Neural cell (in vitro differentiated cells): Measurements from ENCODE around the gene FGF12. TPM values are rescaled to one million over a fixed set of nuclear protein-coding genes. Genes with fewer than 3 reads are reported as not detected.

ENCODE experiments used
- H2AFZ ChIP-seq: fragments of 200-600, 300-800 bp; sonication (generic), shearing (Covaris generic); 2 replicates; pipeline ENCODE4 v1.6.0; 2014; ENCODE audit warnings: low read depth, mild to moderate bottlenecking, antibody characterized with exemption, low read length, moderate library complexity
- H3F3A ChIP-seq: fragments of 200-600 bp; shearing (Covaris generic); 2 replicates; pipeline ENCODE4 v1.6.1; 2016; ENCODE audit warnings: mild to moderate bottlenecking, moderate library complexity, mixed read lengths, antibody characterized with exemption, low read length; ENCODE audit not compliant: insufficient read depth, poor library complexity, severe bottlenecking
- H3K27ac ChIP-seq: fragments of 200-600, 300-800 bp; sonication (generic), shearing (Covaris generic); 2 replicates; pipeline ENCODE4 v1.5.1; 2014; ENCODE audit warnings: mild to moderate bottlenecking, low read length, moderate library complexity
- H3K27me3 ChIP-seq: fragments of 300-800, 200-600 bp; sonication (generic), shearing (Covaris generic); 2 replicates; pipeline ENCODE4 v1.6.0; 2014; ENCODE audit warnings: mild to moderate bottlenecking, low read depth, low read length, moderate library complexity; ENCODE audit not compliant: insufficient read depth
- H3K36me3 ChIP-seq: fragments of 300-800, 200-600 bp; sonication (generic), shearing (Covaris generic); 2 replicates; pipeline ENCODE4 v1.5.1; 2014; ENCODE audit warnings: mild to moderate bottlenecking, antibody characterized with exemption, low read length, moderate library complexity; ENCODE audit not compliant: insufficient read depth
- H3K4me2 ChIP-seq: fragments of 300-800, 200-600 bp; sonication (generic), shearing (Covaris generic); 2 replicates; pipeline ENCODE4 v1.6.0; 2014; ENCODE audit warnings: mild to moderate bottlenecking, low read length
- H3K4me3 ChIP-seq: fragments of 300-800, 200-600 bp; sonication (generic), shearing (Covaris generic); 2 replicates; pipeline ENCODE4 v1.5.1; 2014; ENCODE audit warnings: mild to moderate bottlenecking, low read length, moderate library complexity
- H3K79me2 ChIP-seq: fragments of 200-600 bp; shearing (Covaris generic); replicated peaks from 2 replicates; pipeline ENCODE4 v1.6.0; 2014; ENCODE audit warnings: mild to moderate bottlenecking, low read length, moderate library complexity; ENCODE audit not compliant: insufficient read depth
- H3K9ac ChIP-seq: fragments of 300-800, 200-600 bp; sonication (generic), shearing (Covaris generic); 2 replicates; pipeline ENCODE4 v1.6.1; 2016; ENCODE audit warnings: mild to moderate bottlenecking, low read length, mixed read lengths
- H3K9me2 ChIP-seq: fragments of 200-600 bp; shearing (Covaris generic); 2 replicates; pipeline ENCODE4 v1.6.1; 2016; ENCODE audit warnings: mild to moderate bottlenecking, low read length, mixed read lengths; ENCODE audit not compliant: insufficient read depth
- H3K9me3 ChIP-seq: fragments of 200-600, 300-800 bp; sonication (generic), shearing (Covaris generic); 2 replicates; pipeline ENCODE4 v1.6.1; 2016; ENCODE audit warnings: mild to moderate bottlenecking, mixed run types, low read length, moderate library complexity, mixed read lengths
- H4K20me1 ChIP-seq: fragments of 200-600 bp; shearing (Covaris generic); 2 replicates; pipeline ENCODE4 v1.6.1; 2016; ENCODE audit warnings: mild to moderate bottlenecking, mixed run types; ENCODE audit not compliant: insufficient read depth
- CTCF ChIP-seq: fragments of 450-650 bp; IDR thresholded peaks from 2 replicates; pipeline ENCODE4 v1.5.1; 2014; ENCODE audit warnings: antibody characterized with exemption, mild to moderate bottlenecking, moderate library complexity; ENCODE audit not compliant: poor library complexity, severe bottlenecking
- EP300 ChIP-seq: fragments of 450-650 bp; conservative IDR thresholded peaks from 2 replicates; pipeline ENCODE4 v1.6.1; 2014; ENCODE audit warnings: antibody characterized with exemption, mild to moderate bottlenecking, moderate library complexity; ENCODE audit not compliant: poor library complexity, severe bottlenecking
- EZH2 ChIP-seq: fragments of 200-600, 300-800 bp; shearing (Covaris generic), sonication (generic); IDR thresholded peaks from 2 replicates; pipeline ENCODE4 v1.6.1; 2014; ENCODE audit warnings: antibody characterized with exemption, low read length, borderline replicate concordance, mild to moderate bottlenecking; ENCODE audit not compliant: insufficient read depth, poor library complexity, severe bottlenecking
- MXI1 ChIP-seq: fragments of 450-650 bp; conservative IDR thresholded peaks from 2 replicates; pipeline ENCODE4 v1.6.1; 2014; ENCODE audit warnings: antibody characterized with exemption, mild to moderate bottlenecking; ENCODE audit not compliant: poor library complexity, severe bottlenecking
- POLR2AphosphoS5 ChIP-seq: IDR thresholded peaks from 2 replicates; pipeline ENCODE4 v1.6.1; 2012
- RAD21 ChIP-seq: fragments of 450-650 bp; conservative IDR thresholded peaks from 2 replicates; pipeline ENCODE4 v1.6.1; 2014; ENCODE audit warnings: antibody characterized with exemption, mild to moderate bottlenecking, moderate library complexity
- REST ChIP-seq: IDR thresholded peaks from 2 replicates; pipeline ENCODE4 v1.6.1; 2012; ENCODE audit warnings: borderline replicate concordance
- SMC3 ChIP-seq: fragments of 450-650 bp; conservative IDR thresholded peaks from 2 replicates; pipeline ENCODE4 v1.6.1; 2014; ENCODE audit warnings: antibody characterized with exemption, mild to moderate bottlenecking, moderate library complexity; ENCODE audit not compliant: poor library complexity
- TAF1 ChIP-seq: IDR thresholded peaks from 2 replicates; pipeline ENCODE4 v1.6.1; 2012; ENCODE audit warnings: low read depth
- polyA plus RNA-seq: library from polyadenylated mRNA; depleted of rRNA; stranded (reverse); fragments of >200 nt; gene quantifications from 2 replicates; pipeline ENCODE4 v1.2.3, GENCODE V29; 2014

FGF12 gene
- polyA plus RNA-seq, 1 donor from 2014 or later, result 4.8 TPM

- H3F3A ChIP-seq, result no peaks in the 10 kb centered on the region
- no peaks in the 10 kb centered on the region for H4K20me1 ChIP-seq
- H3K27me3 ChIP-seq, result no peaks in the 10 kb centered on the region
- H3K9me2 ChIP-seq, result no peaks in the 10 kb centered on the region
- no peak overlapping the region for H3K9ac ChIP-seq
- H2AFZ ChIP-seq, result no peak overlapping the region
- TF ChIP-seq RAD21 (no peak), POLR2AphosphoS5 (no peak), CTCF (no peak), TAF1 (no peak), EP300 (no peak), EZH2 (no peak), SMC3 (no peak), MXI1 (no peak), REST (no peak)
- no peak overlapping the region for H3K4me2 ChIP-seq
- no peaks in the 10 kb centered on the region for H3K9me3 ChIP-seq
- no peaks in the 10 kb centered on the region for H3K36me3 ChIP-seq
- no peak overlapping the region for H3K27ac ChIP-seq
- no peaks in the 10 kb centered on the region for H3K79me2 ChIP-seq
- no peak overlapping the region for H3K4me3 ChIP-seq
These were observed 327.6 kb downstream of the FGF12 start for GRCh38 chr3:192399767-192400166.

GRCh38 chr3:192397012-192397411 is 330.3 kb downstream of the FGF12 start:
- Histone ChIP-seq H3K4me2 (no peak overlapping the region), H3K9ac (no peak overlapping the region), H3K27me3 (no peaks in the 10 kb centered on the region), H3K9me2 (no peaks in the 10 kb centered on the region), H4K20me1 (no peaks in the 10 kb centered on the region), H2AFZ (no peak overlapping the region), H3K4me3 (no peak overlapping the region), H3F3A (no peaks in the 10 kb centered on the region), H3K9me3 (no peaks in the 10 kb centered on the region), H3K79me2 (no peaks in the 10 kb centered on the region), H3K27ac (no peak overlapping the region), H3K36me3 (no peaks in the 10 kb centered on the region)
- no peak for TF ChIP-seq TAF1

- no peaks in the 10 kb centered on the region for H3K79me2 ChIP-seq
- H2AFZ ChIP-seq, result no peak overlapping the region
- H3K9ac ChIP-seq, result no peak overlapping the region
- no peaks in the 10 kb centered on the region for H4K20me1 ChIP-seq
- TF ChIP-seq REST (no peak), SMC3 (no peak), CTCF (no peak), POLR2AphosphoS5 (no peak), EP300 (no peak), MXI1 (no peak), RAD21 (no peak), TAF1 (no peak), EZH2 (no peak)
- H3K4me2 ChIP-seq, result no peak overlapping the region
- no peak overlapping the region for H3K27ac ChIP-seq
- H3F3A ChIP-seq, result no peaks in the 10 kb centered on the region
- no peaks in the 10 kb centered on the region for H3K36me3 ChIP-seq
- H3K9me2 ChIP-seq, result no peaks in the 10 kb centered on the region
- no peaks in the 10 kb centered on the region for H3K27me3 ChIP-seq
- H3K9me3 ChIP-seq, result no peaks in the 10 kb centered on the region
- no peak overlapping the region for H3K4me3 ChIP-seq
These were observed 331.8 kb downstream of the FGF12 start for GRCh38 chr3:192395506-192395905.
